GM23338 (cell line): ENCODE data around the gene HARS1. TPM values are rescaled to one million over a fixed set of nuclear protein-coding genes. Genes with fewer than 3 reads are reported as not detected.
A peak's percentile ranks its signal among the peaks of the same experiment; 100 is the strongest.

Source experiments
- ATAC-seq: fragments of 200-7000 bp; cut with Tn5 transposase; 3 replicates; pipeline ENCODE4 v1.9.1; 2020
- DNase-seq: peaks from one replicate; pipeline ENCODE4 v3.0.0-alpha.2; 2015; ENCODE audit warnings: low spot score
- H2AFZ ChIP-seq: fragments of 200-600 bp; sonication (generic); 2 replicates; pipeline ENCODE4 v1.8.0; 2016; ENCODE audit warnings: antibody characterized with exemption, mild to moderate bottlenecking, moderate library complexity
- H3F3A ChIP-seq: fragments of 200-600 bp; sonication (generic); replicated peaks from 2 replicates; pipeline ENCODE4 v1.8.0; 2017; ENCODE audit warnings: antibody characterized with exemption, mixed run types, low read depth
- H3K27ac ChIP-seq: fragments of 200-600 bp; sonication (generic); 2 replicates; pipeline ENCODE4 v1.6.1; 2016; ENCODE audit warnings: low read depth
- H3K27me3 ChIP-seq: fragments of 200-600 bp; sonication (generic); 2 replicates; pipeline ENCODE4 v1.8.0; 2016; ENCODE audit warnings: mild to moderate bottlenecking, mixed run types, moderate library complexity; ENCODE audit not compliant: insufficient read depth
- H3K36me3 ChIP-seq: fragments of 200-600 bp; sonication (generic); 2 replicates; pipeline ENCODE4 v1.8.0; 2016; ENCODE audit warnings: mild to moderate bottlenecking; ENCODE audit not compliant: insufficient read depth
- H3K4me1 ChIP-seq: fragments of 200-600 bp; sonication (generic); 2 replicates; pipeline ENCODE4 v1.8.0; 2016; ENCODE audit warnings: mild to moderate bottlenecking, moderate library complexity; ENCODE audit not compliant: insufficient read depth
- H3K4me2 ChIP-seq: fragments of 200-600 bp; sonication (generic); 2 replicates; pipeline ENCODE4 v1.7.1; 2017; ENCODE audit warnings: mixed run types
- H3K4me3 ChIP-seq: fragments of 200-600 bp; sonication (generic); 2 replicates; pipeline ENCODE4 v1.6.1; 2016; ENCODE audit warnings: mixed run types
- H3K79me2 ChIP-seq: fragments of 200-600 bp; sonication (generic); replicated peaks from 2 replicates; pipeline ENCODE4 v1.8.0; 2017; ENCODE audit warnings: mild to moderate bottlenecking; ENCODE audit not compliant: insufficient read depth
- H3K9me2 ChIP-seq: fragments of 200-600 bp; sonication (generic); 2 replicates; pipeline ENCODE4 v1.8.0; 2017; ENCODE audit not compliant: insufficient read depth
- H4K20me1 ChIP-seq: fragments of 200-600 bp; sonication (generic); replicated peaks from 2 replicates; pipeline ENCODE4 v1.8.0; 2017; ENCODE audit warnings: mild to moderate bottlenecking; ENCODE audit not compliant: insufficient read depth
- H3K27ac Mint-ChIP-seq: 2 replicates; pipeline ENCODE4 v1.8.0; 2020; ENCODE audit warnings: inconsistent platforms, mild to moderate bottlenecking, moderate library complexity, mixed read lengths
- H3K27me3 Mint-ChIP-seq: 3 replicates; pipeline ENCODE4 v1.8.0; 2022; ENCODE audit warnings: low read depth, mild to moderate bottlenecking, moderate library complexity, mixed read lengths, inconsistent platforms; ENCODE audit not compliant: insufficient read depth, poor library complexity
- H3K36me3 Mint-ChIP-seq: 3 replicates; pipeline ENCODE4 v1.8.0; 2021; ENCODE audit warnings: low read depth, mild to moderate bottlenecking, inconsistent platforms, moderate library complexity, mixed read lengths
- H3K4me1 Mint-ChIP-seq: 3 replicates; pipeline ENCODE4 v1.8.0; 2020; ENCODE audit warnings: mild to moderate bottlenecking, inconsistent platforms, mixed read lengths
- H3K4me3 Mint-ChIP-seq: 3 replicates; pipeline ENCODE4 v1.8.0; 2021; ENCODE audit warnings: moderate library complexity, mild to moderate bottlenecking, inconsistent platforms, mixed read lengths
- H3K9me3 Mint-ChIP-seq: 3 replicates; pipeline ENCODE4 v1.8.0; 2020; ENCODE audit warnings: moderate library complexity, mild to moderate bottlenecking, inconsistent platforms, mixed read lengths
- CREB1 ChIP-seq: fragments of 250-450 bp; sonication (Bioruptor Pico); IDR thresholded peaks from 2 replicates; pipeline ENCODE4 v1.5.0; 2020; ENCODE audit warnings: low read depth, mild to moderate bottlenecking, moderate library complexity
- CTCF ChIP-seq, 2 experiments: fragments of 200-600 bp in 1 of 2; sonication (generic) in 1 of 2; conservative IDR thresholded peaks; 2 replicates each; pipeline versions ENCODE4 v1.5.1 to v1.6.1; 2016 to 2017; ENCODE audit warnings: antibody characterized with exemption in 2 of 2, low read depth in 2 of 2, mild to moderate bottlenecking in 2 of 2, moderate library complexity in 1 of 2
- ETS1 ChIP-seq: IDR thresholded peaks from 2 replicates; pipeline ENCODE4 v1.6.1; 2016; ENCODE audit warnings: antibody characterized with exemption
- EZH2phosphoT487 ChIP-seq: fragments of 200-600 bp; sonication (generic); IDR thresholded peaks from one replicate; pipeline ENCODE4 v1.8.1; 2018; ENCODE audit warnings: antibody characterized with exemption; ENCODE audit not compliant: unreplicated experiment
- JUNB ChIP-seq: IDR thresholded peaks from one replicate; pipeline ENCODE4 v1.6.1; 2016; ENCODE audit warnings: antibody characterized with exemption; ENCODE audit not compliant: unreplicated experiment
- NANOG ChIP-seq: IDR thresholded peaks from 2 replicates; pipeline ENCODE4 v1.6.1; 2016; ENCODE audit warnings: antibody characterized with exemption, borderline replicate concordance
- STAT1 ChIP-seq: IDR thresholded peaks from one replicate; pipeline ENCODE4 v1.6.1; 2016; ENCODE audit warnings: antibody characterized with exemption; ENCODE audit not compliant: unreplicated experiment
- ZNF462 ChIP-seq: fragments of 250-450 bp; sonication (Bioruptor Pico); IDR thresholded peaks from 2 replicates; pipeline ENCODE4 v1.5.0; 2020; ENCODE audit warnings: mild to moderate bottlenecking, moderate library complexity
- polyA plus RNA-seq: library from polyadenylated mRNA; unstranded; fragments of >200 nt; fragmentation: Nextera tagmentation; extraction: Ambion mirVana; gene quantifications from 2 replicates; pipeline ENCODE4 v1.2.1, GENCODE V29; 2016
- total RNA-seq: library from RNA; depleted of rRNA; stranded (reverse); fragments of >200 nt; shearing (Covaris generic); gene quantifications from 2 replicates; pipeline ENCODE4 v1.2.3, GENCODE V29; 2014

Gene HARS1
- total and polyA plus RNA-seq, 2 experiments from 2014 or later, result 51.6 to 57.8 TPM

- TF ChIP-seq ETS1 (no peak), JUNB (no peak), STAT1 (no peak), NANOG (no peak), CTCF (conservative IDR thresholded peaks at IDR 0.05; ENCODE audit: low read depth in 2 of 2) (no peak), CREB1 (CRISPR knock-in tag) (no peak)
These were observed 46.3 kb upstream of the HARS1 start (continued) for GRCh38 chr5:140737486-140737885.

GRCh38 chr5:140734354-140734753 lies 43.2 kb upstream of the HARS1 start:
- peaks cover 11% of the 10 kb centered on the region; the same call in 2 of the 3 replicates for H3K9me3 Mint-ChIP-seq
- no peak overlapping the region for H3K4me3 Mint-ChIP-seq
- no peak for DNase-seq
- Histone ChIP-seq H3K27ac (no peak overlapping the region), H2AFZ (no peak overlapping the region), H3K4me3 (no peak overlapping the region), H4K20me1 (no peaks in the 10 kb centered on the region), H3K79me2 (no peaks in the 10 kb centered on the region), H3K4me1 (no peaks in the 10 kb centered on the region), H3K27me3 (no peaks in the 10 kb centered on the region), H3F3A (no peaks in the 10 kb centered on the region), H3K4me2 (no peak overlapping the region), H3K9me2 (no peaks in the 10 kb centered on the region), H3K36me3 (no peaks in the 10 kb centered on the region)
- ATAC-seq, result no peak
- no peaks in the 10 kb centered on the region for H3K4me1 Mint-ChIP-seq
- H3K36me3 Mint-ChIP-seq, result no peaks in the 10 kb centered on the region
- no peak overlapping the region for H3K27ac Mint-ChIP-seq
- H3K27me3 Mint-ChIP-seq, result no peaks in the 10 kb centered on the region
- peak; percentile 23 to 51; a peak in 2 of 4 replicates for TF ChIP-seq CTCF (conservative IDR thresholded peaks at IDR 0.05; ENCODE audit: low read depth in 2 of 2)
- TF ChIP-seq EZH2phosphoT487, result no peak

GRCh38 chr5:140733098-140733497 lies 41.9 kb upstream of the HARS1 start:
- Histone ChIP-seq H3F3A (no peaks in the 10 kb centered on the region), H3K4me2 (no peak overlapping the region), H2AFZ (no peak overlapping the region), H3K36me3 (no peaks in the 10 kb centered on the region), H3K4me1 (no peaks in the 10 kb centered on the region), H3K27me3 (no peaks in the 10 kb centered on the region), H3K9me2 (no peaks in the 10 kb centered on the region), H3K27ac (no peak overlapping the region), H4K20me1 (no peaks in the 10 kb centered on the region), H3K4me3 (no peak overlapping the region), H3K79me2 (no peaks in the 10 kb centered on the region)
- no peak for DNase-seq
- ATAC-seq, result no peak
- no peaks in the 10 kb centered on the region for H3K27me3 Mint-ChIP-seq
- no peaks in the 10 kb centered on the region for H3K4me1 Mint-ChIP-seq
- H3K27ac Mint-ChIP-seq, result no peak overlapping the region
- H3K36me3 Mint-ChIP-seq, result no peaks in the 10 kb centered on the region
- H3K4me3 Mint-ChIP-seq, result no peak overlapping the region
- H3K9me3 Mint-ChIP-seq, result peaks cover 11% of the 10 kb centered on the region; the same call in 2 of the 3 replicates
- no peak for TF ChIP-seq JUNB
- no peak for TF ChIP-seq CREB1 (CRISPR knock-in tag)
- no peak for TF ChIP-seq ZNF462 (CRISPR knock-in tag)
